T-helper 1 cell treated with Interleukin-12 subunit alpha and Interleukin-12 subunit beta and Interleukin-4 antibody, amounts not matched to agents 30 ng/mL and 1 ng/mL, for 36 hours (primary cell): Measurements from ENCODE around the gene TBC1D20. TPM values are rescaled to one million over a fixed set of nuclear protein-coding genes. Genes with fewer than 3 reads are reported as not detected.
"Not testable (repeated sequence)": the region's sequence is repeated elsewhere in the genome, so short reads cannot be mapped to it uniquely, and the experiment has no call there.

Experiments used
- intact Hi-C: fragments of 100-400 bp; cut with micrococcal nuclease; formaldehyde crosslinking; loops from one replicate; pipeline ENCODE4 v1.15.1; 2024
- total RNA-seq: library from RNA; stranded (reverse); gene quantifications from 2 replicates; pipeline ENCODE4 v1.2.3, GENCODE V29; 2022

Gene TBC1D20
- total RNA-seq, 1 donor from 2014 or later, result 40.2 TPM

- intact Hi-C loops, result no loop called here
Measured at GRCh38 chr20:402898-403581, 59.3 kb downstream of the TBC1D20 start.

DNA sequence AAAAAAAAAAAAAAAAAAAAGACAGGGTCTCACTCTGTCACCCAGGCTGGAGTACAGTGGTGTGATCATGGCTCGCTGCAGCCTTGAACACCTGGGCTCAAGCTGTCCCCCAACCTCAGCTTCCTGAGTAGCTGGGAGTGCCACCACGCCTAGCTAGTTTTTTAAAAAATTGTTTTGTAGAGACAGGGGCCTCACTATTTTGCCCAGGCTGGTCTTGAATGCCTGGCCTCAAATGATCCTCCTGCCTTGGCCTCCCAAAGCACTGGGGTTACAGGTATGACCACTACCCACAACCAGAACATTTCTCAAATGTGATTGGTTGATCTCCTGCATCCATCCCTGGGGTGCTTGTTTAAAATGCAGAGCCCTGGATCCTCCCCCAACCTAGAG, 59.8 kb downstream of the TBC1D20 start:
- intact Hi-C loops, result no loop called here

DNA sequence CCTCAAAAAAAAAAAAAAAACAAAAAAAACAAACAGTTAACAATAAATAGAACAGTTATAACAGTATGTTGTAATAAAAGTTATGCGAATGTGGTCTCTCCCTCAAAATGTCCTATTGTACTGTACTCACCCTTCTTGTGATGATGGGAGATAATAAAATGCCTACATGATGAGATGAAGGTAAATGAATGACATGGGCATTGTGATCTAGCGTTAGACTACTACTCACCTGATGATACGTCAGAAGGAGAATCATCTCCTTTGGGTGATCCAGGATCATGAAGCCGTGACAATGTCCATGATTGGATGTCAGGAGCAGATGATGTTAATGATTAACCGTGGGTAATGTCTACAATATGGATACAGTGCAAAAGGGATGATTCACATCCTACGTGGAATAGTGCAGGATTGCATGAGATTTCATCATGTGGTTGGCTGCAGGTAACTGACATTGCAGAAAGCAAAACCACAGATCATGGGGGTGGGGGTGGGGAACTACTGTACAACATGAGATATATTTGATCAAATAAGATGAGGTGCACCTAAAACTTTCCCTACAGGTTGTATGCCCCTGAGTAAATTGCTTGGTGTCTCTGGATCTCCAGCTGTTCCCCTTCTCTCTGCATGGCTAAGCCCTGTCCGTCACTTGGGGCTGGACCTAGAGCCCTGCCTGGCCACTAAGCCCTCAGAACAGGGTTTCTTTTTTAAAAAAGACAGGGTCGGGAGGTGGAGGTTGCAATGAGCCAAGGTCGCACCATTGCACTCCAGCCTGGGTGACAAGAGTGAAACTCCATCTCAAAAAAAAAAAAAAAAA, 60.4 kb downstream of the TBC1D20 start:
- intact Hi-C loops, result no loop called here

- intact Hi-C loops, result no loop called here
Measured at GRCh38 chr20:400454-401275, 61.7 kb downstream of the TBC1D20 start.

GRCh38 chr20:400128-400453, 62.2 kb downstream of the TBC1D20 start:
- intact Hi-C loops, result no loop called here

GRCh38 chr20:399182-399707, 63.1 kb downstream of the TBC1D20 start:
- intact Hi-C loops, result no loop called here

DNA sequence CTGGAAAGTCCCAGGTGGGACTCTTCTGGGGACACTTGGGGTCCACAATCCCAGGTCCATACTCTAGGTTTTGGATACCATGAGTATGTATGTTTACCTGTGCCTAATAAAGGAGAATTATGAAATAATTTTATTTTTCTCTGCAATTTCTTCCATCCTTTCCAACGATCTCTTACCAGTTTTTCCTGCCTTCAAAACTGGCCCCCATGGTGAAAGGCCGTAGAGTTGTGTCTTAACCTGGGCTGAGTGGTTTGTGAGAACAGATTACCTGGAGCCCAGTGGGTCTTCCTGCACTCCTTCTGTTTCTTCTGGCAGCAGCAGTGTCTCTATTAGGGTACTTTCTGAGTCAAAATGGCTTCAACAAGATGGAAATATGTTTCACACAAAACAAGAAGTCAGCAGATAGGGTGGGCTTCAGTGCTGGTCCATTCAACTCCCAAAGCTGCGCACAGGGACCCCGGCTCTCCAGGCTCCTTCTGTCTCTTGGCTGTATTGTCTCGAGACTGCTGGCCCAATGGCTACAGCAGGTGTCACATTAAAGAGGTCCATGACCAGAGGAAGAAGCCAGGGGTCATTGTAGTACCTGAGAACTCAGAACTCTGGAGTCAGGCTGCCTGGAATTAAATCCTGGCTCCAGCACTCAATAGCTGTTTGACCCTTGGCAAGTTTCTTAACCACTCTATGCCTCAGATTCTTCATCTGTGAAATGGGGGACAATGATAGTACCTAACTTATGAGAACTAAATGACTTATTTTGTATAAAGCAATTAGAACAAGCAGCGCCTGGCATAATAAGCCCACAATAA, 64.7 kb downstream of the TBC1D20 start:
- intact Hi-C loops, result no loop called here

DNA sequence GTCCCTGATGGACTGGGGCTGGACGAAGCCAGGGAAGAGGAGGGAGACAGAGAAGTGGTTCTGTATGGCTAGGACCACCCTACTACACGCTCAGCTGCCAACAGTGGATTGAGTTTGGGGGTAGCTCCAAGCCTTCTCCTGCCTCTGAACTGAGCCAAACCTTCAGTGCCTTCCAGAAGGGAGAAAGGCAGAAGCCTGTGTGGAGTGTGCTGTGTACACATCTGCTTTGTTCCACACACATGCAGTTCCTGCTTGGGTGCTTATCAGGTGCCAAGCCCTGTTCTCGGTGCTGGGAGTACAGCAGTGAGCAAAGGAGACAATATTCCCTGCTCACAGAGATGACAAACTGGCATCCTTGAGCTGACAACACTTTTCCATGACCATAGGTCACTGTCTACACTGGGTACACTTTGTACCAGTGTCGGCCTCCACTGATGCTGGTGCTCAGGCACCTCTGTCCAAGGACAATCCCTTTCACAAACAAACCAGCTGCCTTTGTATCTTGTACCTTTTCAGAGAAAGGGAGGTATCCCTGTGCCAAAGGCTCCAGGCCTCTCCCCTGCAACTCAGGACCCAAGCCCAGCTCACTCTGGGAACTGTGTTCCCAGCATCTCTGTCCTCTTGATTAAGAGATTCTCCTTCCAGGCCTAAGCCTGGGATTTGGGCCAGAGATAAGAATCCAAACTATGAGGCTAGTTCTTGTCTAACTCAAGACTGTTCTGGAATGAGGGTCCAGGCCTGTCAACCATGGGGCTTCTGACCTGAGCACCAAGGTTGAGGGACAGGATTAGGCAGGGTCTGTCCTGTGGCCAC, 65.5 kb downstream of the TBC1D20 start:
- intact Hi-C loops, result no loop called here

DNA sequence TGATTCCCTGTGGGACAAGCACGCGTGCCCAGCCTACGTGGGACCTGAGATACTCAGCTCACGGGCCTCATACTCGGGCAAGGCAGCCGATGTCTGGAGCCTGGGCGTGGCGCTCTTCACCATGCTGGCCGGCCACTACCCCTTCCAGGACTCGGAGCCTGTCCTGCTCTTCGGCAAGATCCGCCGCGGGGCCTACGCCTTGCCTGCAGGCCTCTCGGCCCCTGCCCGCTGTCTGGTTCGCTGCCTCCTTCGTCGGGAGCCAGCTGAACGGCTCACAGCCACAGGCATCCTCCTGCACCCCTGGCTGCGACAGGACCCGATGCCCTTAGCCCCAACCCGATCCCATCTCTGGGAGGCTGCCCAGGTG, 66.1 kb downstream of the TBC1D20 start:
- intact Hi-C loops, result no loop called here

GRCh38 chr20:393296-393695, 69.0 kb downstream of the TBC1D20 start:
- intact Hi-C loops, result not testable (repeated sequence)

DNA sequence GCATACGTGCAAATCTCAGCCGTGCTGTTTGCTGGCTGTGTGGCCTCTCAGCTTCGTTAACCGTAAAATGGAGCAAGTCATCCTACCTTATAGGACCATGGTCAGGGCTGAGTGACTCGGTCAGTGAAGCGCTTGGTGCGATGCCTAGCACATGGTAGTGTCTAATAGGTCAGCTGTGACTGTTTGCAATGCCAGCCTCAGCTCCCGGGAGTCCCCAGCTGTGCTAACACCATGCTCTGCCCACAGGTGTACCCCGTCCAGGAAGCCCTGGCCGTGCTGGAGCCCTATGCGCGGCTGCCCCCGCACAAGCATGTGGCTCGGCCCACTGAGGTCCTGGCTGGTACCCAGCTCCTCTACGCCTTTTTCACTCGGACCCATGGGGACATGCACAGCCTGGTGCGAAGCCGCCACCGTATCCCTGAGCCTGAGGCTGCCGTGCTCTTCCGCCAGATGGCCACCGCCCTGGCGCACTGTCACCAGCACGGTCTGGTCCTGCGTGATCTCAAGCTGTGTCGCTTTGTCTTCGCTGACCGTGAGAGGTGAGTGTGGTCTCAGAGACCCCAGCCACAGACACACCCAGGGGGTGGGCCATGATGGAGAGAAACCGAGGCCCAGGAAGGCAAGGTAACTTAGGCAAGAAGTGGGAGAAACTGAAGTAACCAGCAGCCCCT, 71.2 kb downstream of the TBC1D20 start:
- intact Hi-C loops, result no loop called here

GRCh38 chr20:389220-389619, 73.1 kb downstream of the TBC1D20 start:
- intact Hi-C loops, result no loop called here

- intact Hi-C loops, result no loop called here
Measured at GRCh38 chr20:388034-388994, 74.0 kb downstream of the TBC1D20 start.

- intact Hi-C loops, result no loop called here
Measured at GRCh38 chr20:387520-387919, 74.8 kb downstream of the TBC1D20 start.

GRCh38 chr20:386634-387033, 75.7 kb downstream of the TBC1D20 start:
- intact Hi-C loops, result not testable (repeated sequence)
